AG08396 (cell line): ENCODE measurements around the gene HOXC6.

Experiments
- DNase-seq: peaks from one replicate; pipeline ENCODE4 v3.0.0; 2012; ENCODE audit warnings: low spot score, mixed read lengths

Gene HOXC6

DNA sequence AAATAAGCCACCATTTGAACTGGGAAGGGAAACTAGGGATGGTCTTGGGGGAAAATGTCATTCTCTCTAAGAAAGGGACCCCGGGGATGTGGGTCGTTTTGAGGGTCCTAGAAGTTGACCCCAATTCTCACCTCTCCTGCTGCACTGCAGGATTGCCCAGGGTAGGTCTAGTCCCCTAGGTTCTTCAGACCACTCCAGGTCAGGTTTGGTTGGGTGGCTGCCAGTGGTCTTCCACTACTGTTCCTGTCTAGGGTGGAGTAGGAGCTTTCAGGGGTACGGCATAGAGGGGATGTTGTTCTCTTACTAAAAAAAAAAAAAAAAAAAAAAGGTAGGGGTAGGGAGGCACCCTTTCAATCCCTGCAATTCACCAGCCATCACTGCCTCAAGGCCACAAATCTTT lies 12.2 kb upstream of the HOXC6 start:
- DNase-seq, result no peak

DNA sequence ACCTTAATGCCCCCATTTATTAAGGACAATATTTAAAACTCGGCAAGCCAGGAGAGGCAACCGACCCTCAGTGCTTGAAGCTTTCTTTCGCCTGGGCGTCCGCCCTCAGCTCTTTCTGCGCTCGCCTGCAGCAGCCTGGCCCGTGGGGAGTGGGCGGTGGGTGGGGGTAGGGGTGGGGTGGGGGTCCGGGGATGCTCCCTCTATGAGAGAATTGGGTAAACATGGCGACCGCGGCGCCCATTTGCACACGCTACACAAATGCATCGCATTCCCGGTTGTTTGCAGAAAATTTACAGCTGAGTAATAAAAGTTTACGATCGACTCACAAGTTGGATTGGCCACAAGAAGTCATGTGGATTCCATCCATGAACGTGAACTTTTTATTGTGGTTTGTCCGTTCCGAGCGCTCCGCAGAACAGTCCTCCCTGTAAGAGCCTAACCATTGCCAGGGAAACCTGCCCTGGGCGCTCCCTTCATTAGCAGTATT lies 11.7 kb upstream of the HOXC6 start:
- peak; percentile 61 for DNase-seq

DNA sequence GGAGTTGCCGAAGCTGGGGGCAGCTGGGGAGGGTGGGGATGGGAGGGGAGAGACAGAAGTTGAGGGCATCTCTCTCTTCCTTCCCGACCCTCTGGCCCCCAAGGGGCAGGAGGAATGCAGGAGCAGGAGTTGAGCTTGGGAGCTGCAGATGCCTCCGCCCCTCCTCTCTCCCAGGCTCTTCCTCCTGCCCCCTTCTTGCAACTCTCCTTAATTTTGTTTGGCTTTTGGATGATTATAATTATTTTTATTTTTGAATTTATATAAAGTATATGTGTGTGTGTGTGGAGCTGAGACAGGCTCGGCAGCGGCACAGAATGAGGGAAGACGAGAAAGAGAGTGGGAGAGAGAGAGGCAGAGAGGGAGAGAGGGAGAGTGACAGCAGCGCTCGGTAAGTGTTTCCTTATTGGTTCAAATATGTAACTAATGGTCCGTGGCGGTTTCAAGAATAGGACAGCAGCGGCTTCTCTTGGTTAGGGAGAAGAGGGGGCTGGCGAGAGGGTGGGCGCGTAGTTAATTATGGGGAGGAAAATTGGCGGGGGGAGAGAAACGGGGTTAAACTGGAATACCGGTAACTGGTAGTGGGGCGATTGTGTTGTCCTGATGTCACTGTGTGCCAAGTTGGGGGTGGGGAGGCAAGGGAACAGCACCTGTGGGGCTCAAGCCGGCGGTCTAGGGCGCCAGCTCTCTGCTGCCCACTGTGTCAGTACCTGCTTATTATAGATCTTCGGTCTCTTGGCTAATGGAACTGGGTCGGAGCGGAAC lies 11.0 kb upstream of the HOXC6 start:
- no peak for DNase-seq

DNA sequence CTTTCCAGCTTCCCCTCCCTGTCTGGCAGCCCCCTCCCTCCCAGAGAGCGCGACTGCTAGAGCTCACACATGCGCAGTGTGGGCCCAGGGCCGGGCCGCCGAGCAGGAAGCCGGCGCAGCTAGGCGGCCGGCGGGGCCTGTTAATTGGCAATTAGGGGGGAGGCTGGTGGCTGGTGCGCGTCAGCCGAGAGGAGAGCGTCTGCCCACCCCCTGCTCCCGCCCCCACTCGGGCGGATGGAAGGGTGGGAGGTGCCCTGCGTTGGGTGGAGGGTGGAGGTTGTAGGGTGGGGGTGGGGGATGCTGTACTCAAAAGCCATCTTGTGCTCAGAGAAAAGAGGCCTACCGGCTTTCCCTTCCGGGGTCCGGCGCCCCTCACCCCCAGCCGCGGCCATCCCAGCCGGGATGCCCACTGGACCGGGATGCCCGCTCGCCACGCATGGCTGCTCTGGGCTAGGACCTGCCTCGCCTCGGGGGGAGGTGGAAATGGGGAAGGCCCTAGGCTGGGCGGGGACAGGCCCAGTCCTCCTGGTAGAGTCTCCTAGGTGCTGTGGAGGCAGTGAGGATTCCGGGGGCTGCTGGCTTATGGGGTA lies 10.3 kb upstream of the HOXC6 start:
- DNase-seq, result peak; percentile 92

DNA sequence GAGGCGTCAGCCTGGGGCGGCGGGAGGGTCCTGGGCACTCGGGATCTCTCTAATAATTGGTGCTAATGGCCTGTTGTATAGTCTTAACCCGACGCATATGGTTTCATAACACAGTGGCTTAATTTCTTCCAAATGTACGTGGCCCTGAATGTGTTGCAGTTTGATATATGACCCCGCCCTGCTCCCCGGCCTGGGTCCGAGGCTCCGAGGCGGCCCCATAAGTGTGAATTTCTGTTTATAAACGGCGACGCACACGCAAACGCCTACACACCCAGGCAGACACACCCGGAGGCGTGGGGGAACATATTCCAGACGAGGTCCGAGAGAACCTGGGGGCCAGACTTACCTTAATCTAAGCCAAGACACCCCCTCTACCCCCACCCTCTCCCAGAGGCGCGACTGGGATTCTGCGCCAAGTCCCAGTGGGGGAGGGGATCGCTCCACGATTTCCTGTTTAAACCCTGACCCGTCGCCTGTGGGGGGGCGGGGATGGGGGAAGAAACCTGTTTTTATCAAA lies 9.7 kb upstream of the HOXC6 start:
- no peak for DNase-seq

DNA sequence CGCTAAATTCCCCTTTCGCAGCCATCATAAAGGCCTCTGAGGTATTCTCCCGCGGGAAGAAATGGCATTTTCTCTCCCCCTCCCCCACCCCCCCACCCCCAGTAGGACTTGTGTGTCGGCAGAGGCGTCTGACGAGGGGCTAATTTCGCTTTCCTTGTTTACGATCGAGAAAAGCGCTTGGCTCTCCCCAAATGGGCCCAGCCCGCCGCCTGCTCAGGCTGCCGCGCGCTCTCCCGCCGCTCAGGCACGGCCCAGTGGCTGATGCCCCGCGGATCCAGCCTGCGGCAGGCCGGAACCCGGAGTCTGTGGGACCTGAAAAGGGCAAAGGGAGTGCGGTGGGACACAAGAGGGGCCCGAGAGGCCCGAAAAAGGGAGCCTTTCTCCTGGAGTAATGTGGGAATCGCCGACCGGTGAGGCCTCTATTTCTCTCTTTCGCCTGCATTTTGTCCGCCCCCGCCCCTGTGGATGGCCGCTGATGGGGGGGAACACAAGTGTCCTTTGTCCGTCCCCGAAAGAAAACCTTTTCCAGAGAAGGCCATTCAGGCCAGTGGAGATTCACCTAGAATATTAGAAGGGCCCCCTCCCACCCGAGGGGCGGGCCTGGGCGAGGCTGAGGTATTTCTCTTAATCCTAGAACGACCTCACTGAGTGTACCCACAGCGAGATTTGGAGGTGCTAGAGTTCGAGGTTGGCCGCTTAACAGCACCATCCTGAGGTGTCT lies 9.0 kb upstream of the HOXC6 start:
- no peak for DNase-seq

DNA sequence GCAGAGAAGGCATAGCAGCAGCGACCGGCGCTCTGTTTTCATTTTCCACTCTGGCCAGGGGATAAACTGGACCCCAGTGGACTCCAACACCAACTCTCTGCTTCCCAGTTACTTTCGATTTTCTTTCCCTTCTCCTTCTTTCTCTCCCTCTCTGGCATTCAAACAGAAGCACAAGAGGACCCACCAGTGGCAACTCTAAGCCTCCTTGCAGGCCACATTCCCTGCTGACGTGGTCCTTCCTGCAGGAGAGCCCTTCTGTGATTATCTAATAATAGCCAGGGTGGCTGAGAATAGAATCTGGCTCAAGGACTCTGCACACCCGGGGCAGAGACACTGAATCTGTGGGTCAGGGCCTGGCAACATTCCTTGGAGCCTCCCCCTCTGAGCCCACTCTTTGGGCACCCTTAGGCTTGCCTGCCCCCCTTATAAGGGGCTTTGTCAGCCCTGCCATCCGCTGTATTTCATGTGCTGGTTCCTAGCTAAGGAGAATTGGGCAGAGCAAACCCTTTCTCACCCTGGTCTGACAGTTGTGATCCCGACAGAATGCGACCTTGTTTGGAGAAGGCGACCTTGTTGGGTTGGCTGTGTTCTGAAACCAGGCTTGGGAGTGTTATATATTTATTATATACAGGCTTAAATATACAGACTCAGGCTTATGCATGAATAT lies 8.2 kb upstream of the HOXC6 start:
- DNase-seq, result no peak

DNA sequence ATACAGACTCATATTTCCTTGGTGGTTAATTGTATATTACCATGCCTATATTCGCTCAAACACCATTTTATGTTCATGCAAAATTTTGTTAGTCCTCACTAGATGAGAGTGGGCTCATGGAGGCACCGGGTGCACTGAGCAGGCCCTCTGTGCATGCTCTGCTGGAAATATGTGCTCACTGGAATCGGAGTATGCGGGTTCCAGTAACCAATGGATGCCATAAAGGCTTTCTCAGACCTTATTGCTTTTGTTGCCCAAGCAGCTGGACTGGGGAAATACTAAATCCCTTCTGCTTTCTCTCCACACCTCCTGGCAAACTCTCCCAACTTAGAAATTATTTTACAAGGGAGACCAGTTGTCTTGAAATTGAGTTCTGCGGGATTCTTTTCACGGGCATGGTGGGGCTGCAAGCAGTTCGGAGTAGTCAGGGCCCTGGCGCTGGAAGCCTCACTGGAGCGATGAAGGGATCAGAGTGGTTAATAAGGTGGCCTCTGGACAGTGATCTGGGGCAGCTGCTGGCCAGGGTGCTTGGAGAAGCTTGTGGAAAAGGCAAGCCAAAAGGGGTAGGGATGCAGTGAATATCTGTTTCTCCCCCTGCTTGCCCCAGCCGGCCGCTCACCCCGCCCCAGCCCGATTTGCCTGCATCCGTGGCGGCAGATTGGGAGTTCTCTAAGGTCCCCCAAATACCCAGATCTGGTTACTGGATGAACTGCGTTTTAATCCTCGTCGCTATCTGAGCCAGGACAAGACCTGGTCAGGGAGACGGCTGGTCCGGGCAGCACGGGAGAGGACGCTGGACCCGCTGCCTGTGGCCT lies 7.4 kb upstream of the HOXC6 start:
- no peak for DNase-seq

DNA sequence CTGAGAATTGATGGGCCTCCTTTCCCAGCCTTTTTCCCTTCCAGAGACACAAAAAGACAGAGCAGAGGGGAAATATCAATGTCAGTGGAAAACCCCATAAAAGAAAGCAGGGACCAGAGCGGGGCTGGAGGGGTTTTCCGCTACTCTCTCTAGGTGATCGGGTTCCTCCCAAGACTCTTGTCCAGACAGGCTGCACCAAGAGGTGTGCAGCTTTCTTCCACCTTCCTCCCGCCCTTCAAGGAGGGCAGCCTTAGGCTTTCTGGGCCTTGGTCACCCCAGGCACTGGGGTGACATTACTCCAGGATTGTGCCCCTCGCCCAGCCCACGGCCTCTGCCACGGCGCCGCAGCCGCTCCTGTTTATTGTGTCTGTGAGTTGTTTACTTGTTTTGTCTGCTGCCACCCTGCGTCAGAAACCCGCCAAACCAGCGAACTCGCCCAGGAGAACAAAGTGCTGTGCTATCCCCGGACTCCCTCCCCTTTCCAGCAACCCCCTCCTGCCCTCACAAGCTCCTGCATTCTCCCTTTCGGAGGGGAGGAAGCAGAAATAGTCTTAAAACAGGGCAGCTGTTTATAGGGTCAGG lies 6.7 kb upstream of the HOXC6 start:
- DNase-seq, result no peak

DNA sequence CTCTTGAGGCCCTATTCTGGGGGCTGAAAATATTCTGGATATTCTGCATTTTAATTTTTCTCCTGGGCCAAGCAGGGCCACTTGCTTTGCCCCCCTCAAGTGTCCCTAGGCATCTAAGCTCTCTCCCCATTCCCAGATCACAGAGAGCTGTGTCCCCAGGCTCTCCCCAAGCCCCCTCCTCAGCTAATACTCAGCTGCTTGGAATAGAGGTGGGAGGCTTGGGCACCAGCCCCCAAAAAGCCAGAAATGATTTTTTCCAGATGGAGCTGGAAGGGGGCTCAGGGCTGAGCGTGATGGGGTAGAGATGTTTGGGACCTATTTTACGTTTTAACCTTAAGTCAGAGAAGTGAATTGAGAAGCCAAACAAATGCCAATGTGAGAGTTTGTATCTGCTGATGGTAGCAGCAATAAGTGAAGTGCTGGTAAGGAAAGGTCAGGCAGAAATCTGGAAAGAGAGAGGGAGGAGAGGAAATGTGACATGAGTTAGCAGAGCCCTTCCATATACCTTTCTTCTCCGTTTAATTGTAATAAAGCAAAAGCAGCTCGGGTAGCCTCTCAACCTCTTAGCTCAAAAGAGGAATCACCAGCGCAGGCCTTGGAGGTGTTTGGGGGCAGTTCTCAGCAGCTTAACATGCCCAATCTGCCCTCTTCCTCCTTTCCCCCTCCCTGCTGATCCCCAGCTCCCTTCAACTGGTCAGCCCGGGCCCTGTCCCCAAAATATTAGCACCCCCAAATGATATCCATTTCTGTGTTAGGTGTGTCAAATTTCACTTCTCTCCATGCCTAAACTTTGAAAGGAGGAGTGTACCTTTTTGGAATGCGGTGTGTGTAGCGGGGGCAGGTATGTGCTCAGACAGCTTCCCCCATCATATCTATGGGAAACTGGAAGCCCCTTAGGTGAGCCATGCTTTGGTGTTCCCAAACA lies 5.0 kb upstream of the HOXC6 start:
- no peak for DNase-seq

DNA sequence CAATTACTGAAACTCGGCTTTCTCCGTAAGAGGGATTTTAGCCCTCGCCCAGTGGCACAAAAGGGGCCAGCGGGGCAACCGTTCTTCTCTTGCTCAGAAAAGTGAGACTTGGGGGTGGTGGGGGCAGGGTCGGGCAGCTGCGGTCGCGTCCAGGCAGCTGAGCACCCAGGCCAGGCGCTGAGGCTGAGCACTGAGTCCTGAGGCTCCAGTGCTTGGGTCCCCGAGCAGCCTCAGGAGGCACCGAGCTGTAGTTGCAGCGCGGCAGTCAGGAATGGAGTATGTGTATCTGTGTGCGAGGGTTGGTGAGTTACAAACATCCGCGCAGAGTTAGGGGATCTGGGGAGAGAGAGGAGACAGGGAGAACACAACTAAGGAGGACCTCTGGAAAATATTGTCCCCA lies 4.1 kb upstream of the HOXC6 start:
- no peak for DNase-seq

DNA sequence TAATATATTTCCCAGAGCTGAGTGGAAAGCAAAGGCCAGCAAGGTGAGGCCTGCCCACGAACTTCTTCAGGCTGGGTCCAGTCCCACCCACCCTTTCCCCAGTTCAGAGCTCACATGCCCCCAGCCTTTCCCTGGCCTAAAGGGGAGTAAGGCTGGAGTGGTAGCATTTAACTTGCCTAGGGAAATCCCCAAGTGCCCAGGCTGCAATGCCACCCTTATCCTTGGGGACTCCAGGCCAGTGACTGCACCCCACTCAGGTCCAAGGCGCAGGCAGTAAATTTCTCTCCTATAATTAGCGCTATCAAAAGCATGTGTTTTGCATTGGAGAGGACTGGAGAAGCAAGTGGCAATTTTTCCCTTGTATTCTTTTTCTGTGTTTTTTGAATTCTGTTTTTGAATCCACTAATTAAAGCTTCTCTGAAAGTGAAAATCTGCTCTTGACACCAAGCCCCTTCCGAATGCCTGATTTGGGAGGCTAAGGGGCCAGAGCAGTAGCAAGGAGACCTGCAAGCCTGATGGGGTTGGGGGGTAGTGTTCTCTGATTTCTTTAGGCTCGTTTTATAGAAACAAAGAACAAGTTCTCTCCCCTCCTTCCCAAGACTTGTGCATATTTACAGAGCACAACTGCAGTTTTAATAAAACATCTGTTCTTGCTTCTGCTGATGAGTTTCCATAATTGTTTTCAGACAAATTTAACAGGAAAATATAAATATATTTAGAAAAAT lies 3.5 kb upstream of the HOXC6 start:
- DNase-seq, result no peak

DNA sequence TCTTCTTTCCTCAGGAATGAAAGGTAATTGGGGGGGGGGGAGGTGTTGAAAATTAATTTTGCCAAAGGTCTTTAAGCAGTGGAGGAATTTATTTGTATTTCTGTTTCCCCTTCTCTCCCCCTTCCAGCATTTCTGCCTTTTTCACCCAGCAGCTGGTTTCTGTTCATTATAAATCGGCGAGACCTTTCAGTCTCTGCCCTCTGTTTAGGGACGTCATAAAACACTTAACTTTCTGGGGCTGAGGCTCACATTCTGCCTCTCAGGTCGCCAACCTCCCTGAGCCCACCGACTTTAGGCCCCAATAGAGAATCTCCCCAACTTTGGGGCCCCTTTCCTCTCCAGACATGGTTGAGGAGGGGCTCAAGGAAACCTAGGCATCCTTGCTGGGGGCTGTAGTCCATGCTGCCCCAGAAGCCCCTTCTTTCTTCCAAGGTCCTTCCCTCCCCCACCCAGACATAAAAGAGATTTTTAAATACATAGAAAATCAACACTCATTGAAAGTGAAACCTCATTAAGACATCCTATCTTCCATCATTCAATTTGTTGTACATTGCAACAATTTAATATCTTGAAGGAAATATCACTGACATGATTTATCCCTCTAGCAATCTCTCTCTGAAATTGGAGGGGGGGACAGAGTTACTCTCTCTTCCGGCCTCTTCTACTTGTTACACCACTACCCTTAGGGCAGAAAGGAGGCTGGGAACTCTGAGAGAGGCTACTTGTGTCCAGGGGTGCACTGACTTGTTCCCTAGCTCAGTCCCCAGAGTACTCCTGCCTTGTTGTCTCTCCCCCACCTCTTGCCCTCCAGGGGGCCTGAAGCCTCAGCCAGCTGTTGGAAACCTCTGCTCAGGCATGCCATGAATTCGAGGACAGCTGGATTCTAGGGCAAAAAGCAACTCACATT lies 2.5 kb upstream of the HOXC6 start:
- DNase-seq, result no peak

DNA sequence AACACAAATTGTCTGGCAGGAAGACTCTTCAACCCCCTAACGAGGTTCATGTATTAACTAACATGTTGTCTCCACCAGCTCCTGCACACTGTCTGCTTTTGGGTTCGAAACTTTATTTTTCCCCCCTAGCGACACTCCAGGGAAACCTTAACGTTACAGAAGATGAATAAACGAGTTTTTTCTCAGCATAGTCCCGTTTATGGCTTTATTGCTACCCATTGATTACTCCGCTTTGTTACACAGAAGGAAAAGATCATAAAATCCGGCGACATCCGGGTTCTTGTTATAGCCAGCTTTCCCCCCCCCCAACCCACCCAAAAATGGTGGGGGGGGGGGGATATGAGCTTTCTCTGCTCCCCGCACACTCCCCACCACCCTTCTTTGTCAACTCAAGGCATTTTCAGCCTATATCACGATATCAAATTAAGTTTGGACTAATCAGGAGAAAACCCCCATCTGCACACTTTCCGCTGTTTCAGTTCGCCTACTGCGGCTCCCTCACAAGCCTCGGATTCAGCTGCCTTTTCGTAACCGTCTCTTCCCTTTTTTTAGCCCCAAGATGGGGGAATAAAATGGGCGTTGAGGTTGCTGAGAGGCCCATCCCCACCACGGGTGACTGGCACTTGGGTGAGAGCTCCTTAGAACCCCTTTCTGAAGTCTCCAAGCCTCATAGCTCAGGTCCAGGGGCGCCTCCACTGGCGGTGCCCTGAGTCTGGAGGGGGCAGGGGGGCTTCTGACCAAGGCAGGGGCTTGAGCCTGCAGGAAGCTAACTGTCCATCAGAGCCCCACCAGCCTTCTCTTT lies 1.4 kb upstream of the HOXC6 start:
- DNase-seq, result no peak

DNA sequence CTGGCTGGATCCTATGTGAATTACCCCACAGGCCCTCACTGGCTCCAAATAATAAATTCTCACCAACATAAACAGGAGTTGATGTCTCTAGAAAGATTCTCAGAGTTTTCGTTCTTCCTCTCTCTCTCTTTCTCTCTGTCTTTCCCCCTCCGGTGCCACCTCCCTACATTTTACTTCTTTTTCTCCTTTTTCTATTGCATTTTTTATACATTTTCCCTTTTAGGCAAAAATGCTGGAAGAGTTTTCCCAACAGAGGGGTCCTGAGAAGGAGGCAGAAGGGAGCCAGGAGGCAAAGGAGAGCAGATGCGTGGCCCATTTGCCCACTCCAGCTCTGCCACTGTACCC lies 826 bp upstream of the HOXC6 start:
- DNase-seq, result no peak

DNA sequence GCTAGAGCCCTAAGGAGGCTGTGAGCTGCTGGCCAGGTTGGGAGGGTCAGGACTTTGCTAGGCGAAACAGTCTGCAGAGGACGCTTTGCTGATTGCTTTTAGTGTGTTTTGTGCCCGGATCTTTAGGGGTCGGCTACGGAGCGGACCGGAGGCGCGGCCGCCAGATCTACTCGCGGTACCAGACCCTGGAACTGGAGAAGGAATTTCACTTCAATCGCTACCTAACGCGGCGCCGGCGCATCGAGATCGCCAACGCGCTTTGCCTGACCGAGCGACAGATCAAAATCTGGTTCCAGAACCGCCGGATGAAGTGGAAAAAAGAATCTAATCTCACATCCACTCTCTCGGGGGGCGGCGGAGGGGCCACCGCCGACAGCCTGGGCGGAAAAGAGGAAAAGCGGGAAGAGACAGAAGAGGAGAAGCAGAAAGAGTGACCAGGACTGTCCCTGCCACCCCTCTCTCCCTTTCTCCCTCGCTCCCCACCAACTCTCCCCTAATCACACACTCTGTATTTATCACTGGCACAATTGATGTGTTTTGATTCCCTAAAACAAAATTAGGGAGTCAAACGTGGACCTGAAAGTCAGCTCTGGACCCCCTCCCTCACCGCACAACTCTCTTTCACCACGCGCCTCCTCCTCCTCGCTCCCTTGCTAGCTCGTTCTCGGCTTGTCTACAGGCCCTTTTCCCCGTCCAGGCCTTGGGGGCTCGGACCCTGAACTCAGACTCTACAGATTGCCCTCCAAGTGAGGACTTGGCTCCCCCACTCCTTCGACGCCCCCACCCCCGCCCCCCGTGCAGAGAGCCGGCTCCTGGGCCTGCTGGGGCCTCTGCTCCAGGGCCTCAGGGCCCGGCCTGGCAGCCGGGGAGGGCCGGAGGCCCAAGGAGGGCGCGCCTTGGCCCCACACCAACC lies 1.5 kb downstream of the HOXC6 start:
- DNase-seq, result no peak

DNA sequence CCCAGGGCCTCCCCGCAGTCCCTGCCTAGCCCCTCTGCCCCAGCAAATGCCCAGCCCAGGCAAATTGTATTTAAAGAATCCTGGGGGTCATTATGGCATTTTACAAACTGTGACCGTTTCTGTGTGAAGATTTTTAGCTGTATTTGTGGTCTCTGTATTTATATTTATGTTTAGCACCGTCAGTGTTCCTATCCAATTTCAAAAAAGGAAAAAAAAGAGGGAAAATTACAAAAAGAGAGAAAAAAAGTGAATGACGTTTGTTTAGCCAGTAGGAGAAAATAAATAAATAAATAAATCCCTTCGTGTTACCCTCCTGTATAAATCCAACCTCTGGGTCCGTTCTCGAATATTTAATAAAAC lies 2.2 kb downstream of the HOXC6 start:
- DNase-seq, result no peak
